Fibroblast of skin of left biceps (primary cell): ENCODE measurements around the gene PCCA.
"Not testable (repeated sequence)": the region's sequence is repeated elsewhere in the genome, so short reads cannot be mapped to it uniquely, and the experiment has no call there.

Experiments used
- DNase-seq, 2 experiments: peaks; one replicate each; pipeline ENCODE4 v3.0.0-alpha.2; 2013; ENCODE audit warnings: low read depth in 2 of 2

Gene PCCA

DNA sequence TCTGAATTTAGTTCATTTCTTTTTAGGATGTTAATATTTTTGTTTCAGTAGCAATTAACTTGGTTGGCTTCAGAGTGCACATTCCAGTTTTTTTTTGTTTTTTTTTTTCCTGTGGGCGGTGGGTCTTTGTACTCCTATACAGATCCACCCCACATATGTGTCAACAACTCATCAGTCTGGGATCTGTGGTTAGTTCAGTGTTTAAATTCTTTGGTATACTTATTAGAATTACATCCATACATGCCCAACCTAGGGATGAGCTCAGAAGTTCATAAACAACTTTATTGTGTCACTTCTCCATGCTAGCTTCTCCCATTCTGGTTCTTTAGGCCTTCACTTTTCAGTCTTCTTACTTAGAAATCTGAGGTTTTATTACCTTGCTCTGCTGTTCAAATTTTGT lies 50.9 kb downstream of the PCCA start:
- DNase-seq = peak; percentile 25 to 26

DNA sequence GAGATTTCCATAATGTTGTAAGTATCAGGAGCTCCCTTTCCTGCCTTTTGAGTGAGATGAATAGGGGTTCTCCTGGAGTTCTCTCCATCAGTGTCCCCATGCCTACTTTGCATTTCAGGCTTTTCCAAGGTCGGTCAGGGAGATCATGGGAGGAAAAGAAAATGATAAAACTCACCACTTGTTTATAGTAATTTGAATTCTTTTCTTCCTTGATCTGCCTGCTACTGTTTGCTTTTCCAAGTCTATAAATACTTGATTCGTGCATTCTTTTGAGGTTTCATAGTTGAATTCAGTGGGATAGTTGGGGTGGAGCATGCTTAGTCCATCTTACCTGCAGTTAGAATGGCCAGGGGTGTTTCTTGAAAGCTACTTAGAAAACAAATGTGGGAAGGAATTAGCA lies 51.5 kb downstream of the PCCA start:
- DNase-seq = no peak

DNA sequence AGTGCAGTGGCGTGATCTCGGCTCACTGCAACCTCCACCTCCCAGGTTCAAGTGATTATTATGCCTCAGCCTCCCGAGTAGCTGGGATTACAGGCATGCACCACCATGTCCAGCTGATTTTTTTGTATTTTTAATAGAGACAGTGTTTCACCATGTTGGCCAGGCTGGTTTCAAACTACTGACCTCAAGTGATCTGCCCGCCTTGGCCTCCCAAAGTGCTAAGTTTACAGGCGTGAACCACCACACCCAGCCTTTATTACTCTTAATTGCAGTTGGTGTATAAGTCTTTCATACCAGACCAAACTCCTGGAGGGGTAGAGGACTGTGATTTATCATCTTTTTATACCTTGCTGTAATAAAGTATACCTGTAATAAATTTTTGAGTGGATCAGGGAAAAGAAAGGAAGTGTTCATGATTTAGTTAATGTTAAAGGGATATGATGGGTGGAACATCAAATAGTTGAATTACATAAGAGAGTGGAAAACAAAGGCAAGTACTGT lies 52.6 kb downstream of the PCCA start:
- DNase-seq = not testable (repeated sequence)

DNA sequence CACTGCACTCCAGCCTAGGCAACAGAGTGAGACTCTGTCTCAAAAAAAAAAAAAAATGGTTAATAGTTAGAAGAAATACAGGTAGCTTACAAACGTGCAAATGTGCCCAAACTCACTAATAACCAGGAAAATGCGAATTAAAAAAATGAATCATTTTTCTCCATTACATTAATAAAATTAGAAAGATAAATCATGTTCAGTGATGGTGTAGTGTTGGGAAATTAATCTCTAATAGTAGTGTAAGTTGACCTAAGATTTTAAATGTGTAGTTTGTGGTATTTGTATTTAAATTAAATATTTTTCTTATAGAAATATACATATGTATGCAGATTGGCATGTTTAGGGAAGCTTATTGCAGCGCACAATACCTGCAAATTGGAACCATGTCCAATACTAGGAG lies 57.6 kb downstream of the PCCA start:
- no peak for DNase-seq

DNA sequence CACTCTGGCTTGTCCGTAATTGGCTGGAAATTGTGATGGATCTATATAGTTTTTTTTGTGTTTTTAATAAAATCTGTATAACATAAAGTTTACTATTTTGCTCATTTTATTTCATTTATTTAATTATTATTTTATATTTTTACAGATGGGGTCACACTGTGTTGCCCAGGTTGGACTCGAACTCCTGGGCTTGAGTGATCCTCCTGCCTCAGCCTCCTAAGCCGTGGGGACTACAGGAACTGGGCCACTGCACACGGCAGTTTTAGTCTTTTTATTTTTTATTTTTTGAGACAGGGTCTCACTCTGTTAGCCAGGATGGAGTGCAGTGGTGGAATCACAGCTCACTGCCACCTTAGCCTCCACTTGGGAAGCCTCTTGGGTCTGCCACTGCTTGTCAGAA lies 58.9 kb downstream of the PCCA start:
- DNase-seq = no peak

DNA sequence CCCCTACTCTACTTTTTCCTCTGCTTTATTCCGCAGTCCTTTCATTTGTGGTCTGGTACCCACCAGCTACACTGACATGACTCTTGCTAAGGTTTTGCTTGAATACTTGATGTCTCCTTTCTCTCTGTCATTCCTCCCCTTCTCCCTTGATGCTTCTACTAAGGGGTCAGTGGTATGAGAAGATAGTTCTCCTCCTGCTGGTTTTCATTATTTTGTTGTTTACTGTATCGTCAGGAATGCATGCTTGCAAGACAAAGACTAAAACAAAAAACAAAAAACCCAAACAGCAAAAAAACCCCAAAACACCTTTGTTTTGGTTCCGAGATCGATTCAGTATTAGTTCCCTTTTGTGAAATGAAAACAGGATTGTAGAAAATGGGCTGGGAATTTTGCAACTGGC lies 59.5 kb downstream of the PCCA start:
- no peak for DNase-seq

DNA sequence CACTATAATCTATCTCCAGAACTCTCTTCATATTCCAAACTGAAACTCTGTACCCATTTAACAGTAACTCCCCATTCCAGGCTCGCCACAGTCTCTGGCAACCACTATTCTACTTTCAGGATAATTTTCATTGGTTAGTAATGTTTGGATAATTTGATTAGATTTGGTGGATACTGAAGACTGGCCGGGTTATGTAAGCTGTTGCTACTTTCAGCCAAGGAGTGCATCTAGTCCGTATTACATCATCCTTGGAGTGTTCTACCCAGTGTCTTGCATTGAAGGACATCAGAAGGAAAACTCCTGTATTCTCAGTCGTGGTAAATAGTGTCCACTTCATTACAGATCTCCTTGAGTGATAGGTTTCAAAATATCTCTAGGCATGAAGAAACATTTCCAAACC lies 60.5 kb downstream of the PCCA start:
- DNase-seq = no peak

DNA sequence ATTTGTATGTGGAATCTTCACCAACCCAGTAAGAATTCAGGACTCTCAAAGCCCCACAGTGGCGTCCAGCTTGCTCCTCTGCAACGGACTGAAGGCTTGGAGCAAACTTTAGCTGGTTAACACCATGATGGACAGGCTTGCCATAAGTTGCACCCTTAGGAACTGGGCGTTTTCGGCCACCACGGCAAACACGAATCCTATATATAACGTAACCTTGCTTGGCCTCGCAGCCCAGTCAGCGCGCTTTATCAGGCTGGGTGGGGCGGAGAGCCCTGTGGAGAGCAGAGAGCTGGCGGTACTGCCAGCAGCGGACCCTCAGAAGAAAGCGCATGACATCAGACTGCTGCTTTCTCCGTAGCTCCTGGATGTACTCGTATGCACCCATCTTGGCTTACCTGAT lies 61.8 kb downstream of the PCCA start:
- not testable (repeated sequence) for DNase-seq

DNA sequence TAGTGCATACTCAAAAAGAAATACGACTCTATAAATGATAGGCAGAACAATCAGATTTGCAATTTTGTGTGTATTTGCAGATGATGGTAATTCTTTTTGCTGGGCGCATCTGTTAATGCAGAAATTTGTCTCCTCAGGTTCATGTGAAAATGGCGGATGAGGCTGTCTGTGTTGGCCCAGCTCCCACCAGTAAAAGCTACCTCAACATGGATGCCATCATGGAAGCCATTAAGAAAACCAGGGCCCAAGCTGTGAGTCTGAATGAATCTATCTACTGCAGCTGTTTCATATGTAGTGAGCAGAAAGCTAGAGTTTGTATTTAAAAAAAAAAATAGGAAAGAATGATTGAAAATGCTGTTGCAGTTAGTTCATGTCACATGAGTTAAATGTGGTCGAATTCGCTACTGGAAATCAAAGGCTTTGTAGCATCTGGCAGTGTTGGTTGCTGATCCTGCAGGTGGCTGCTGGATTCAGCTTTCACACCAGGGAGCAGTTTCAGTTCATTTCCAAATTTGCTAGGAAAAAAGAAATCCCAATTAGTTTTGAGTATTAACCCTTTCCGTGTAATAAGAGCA lies 66.0 kb downstream of the PCCA start:
- DNase-seq = no peak

DNA sequence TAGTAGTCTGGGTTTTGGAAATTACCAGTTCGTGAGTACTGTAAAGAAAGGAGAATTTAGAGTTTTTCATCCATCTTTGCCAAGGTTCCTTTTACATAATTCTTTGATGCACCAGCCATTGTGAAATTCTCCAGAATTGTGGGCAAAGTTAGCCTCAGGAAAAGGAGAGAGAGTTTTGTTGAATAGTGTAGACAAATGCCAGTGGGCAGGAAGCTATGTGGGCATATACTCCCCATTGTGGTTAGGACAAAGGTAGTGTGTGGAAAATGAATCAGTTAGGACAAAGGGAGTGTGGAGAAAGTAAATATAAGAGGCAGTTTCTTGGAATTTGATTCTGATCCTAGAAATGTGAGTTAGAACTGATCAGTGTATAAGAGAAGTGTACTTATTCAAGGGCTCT lies 67.9 kb downstream of the PCCA start:
- DNase-seq = no peak

DNA sequence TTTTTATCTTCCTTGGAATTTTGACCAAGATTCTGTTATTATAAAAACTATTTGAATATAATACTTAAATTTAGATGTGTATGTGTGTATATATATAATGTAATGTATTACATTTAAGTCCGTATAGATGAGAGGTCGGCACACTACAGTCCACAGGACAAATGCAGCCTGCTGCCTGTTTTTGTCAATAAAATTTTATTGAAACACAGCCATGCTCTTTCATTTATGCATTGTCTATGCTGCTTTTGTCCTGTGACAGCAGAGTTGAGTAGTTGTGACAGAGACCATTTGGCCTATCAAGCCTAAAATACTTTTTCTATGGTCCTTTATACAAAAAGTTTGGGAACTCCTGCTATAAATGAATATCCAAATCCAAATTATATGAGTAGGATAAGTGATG lies 69.7 kb downstream of the PCCA start:
- DNase-seq = no peak

DNA sequence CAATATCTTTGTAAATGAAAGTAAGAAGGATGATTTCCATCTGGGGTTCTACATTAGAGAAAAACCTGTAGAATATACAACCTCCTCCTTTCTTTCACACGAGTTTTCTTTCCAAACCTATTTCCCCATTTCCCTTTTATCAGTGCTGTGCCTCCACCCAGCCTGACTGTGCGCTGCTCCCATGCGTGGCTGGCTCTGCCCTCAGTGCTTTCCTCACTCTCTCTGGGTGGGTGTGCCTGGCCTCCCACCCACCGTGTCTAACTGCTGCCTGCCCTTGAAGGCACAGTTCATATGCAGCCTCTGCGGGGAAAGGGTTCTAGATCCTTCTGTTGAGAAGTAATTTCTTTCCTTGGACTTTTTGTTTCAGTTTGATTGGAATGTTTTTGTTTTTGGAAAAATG lies 70.7 kb downstream of the PCCA start:
- no peak for DNase-seq

DNA sequence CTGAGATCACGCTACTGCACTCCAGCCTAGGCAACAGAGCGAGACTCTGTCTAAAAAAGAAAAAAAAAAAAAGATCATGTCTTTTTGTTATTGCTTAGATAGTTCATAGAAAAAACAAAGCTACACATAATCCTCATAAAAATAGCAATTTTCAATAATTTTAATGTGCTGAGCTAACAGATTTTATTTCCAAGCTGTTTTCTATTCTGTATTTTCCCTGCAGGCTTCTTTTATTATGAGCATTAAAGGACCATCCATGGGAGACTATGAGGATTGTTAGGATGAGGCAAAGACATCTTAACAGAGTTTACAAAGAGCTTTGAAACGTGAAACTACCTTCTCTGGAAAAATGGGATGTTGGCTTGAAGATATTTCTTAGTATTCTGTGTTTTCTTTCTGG lies 71.6 kb downstream of the PCCA start:
- no peak for DNase-seq

DNA sequence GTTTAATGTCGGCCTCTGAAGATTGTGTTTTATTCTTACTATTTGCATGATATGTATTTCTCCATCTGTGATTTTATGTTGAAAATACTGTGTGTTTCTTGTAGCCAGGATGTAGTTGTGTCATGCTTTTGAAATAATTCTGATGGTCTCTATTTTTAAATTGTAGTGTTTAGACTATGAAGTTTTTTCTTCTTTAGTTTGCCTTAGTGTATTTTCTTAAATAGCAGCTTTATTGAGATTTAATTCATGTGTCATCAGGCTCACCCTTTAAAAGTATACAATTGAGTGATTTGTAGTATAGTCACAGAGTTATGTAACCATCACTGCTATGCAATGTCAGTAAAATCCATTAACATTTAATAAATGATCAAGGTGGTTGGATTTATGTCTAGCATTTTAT lies 74.5 kb downstream of the PCCA start:
- DNase-seq = no peak

DNA sequence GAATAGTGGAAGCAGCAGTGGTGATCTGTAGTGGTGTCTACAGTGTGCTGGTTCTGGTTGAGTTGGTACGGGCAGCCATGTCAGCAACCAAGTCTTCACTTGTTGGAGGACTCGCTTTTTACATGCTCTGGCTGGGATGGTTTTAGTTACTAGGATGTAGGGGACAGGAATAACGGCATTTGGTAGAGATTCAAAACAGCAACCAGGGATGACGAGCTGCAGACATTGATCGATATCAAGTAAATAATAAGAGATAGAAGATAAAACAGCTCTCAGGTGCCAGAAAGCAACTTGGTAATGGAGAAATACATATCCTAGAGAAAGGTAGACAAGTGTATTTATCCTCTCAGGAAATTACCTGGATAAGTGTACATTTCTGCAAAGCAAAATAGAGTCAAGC lies 84.3 kb downstream of the PCCA start:
- no peak for DNase-seq

DNA sequence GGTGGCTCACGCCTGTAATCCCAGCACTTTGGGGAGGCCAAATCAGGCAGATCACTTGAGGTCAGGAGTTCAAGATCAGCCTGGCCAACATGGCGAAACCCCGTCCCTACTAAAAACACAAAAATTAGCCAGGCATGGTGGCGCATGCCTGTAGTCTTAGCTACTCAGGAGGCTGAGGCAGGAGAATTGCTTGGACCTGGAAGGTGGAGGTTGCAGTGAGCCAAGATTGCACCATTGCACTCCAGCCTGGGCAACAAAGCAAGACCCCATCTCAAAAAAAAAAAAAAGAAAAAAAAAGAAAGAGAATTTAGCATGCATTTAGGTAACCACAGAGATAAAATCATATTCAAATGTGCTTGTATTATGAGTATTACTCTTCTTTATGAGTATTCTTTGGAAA lies 85.6 kb downstream of the PCCA start:
- not testable (repeated sequence) for DNase-seq

DNA sequence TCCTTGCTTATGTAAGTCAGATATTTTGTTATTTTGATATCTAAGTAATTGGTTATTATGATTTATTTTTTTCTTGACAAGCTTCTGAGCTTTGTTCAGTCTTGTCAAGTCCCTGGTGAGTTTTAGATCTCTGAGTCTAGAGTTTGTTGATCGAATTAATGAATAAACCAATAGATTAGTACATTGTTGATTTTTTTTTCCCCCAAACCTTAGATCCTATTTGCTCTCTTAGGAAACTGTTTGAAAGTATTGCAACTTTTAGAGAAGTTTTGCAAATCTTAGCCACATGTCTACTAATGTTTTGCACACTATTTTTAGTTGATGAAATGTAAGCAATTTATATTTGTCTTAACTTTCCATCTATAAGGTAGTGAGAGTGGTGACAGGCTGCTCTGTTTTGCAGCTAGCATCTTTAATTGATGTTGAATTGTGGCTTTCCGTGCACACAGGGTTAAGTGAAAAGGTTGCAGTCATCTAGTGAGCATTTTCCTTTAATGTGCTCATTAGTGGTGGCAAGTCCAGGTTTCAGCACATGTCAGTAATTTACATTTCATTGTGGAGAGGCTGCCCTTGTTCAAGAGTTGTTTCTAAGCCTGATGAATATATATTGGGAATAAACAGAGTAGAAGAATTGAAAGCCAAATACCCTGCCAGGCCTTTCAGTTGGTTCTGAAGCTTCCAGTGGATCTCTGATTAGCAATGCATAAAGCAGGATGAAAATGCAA lies 86.3 kb downstream of the PCCA start:
- peak; percentile 12 to 21 for DNase-seq

DNA sequence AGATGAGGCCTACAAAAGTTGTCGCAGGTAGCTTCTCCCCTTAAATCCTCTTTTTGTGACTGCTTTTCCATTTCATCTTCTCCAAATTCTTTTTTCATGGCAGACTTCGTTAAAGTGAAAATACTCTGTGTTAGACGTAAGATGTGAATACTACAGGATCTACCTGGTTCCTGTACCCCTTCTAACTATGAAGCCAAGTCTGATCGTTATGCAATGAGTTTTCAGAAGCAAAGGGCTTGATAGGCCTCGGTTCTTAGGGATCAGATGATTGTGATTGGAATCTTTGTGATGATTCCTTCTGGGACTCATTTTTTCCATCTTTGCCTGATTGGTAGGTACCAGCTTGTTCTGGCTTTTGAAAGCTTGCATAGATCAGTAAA lies 86.9 kb downstream of the PCCA start:
- DNase-seq = no peak

DNA sequence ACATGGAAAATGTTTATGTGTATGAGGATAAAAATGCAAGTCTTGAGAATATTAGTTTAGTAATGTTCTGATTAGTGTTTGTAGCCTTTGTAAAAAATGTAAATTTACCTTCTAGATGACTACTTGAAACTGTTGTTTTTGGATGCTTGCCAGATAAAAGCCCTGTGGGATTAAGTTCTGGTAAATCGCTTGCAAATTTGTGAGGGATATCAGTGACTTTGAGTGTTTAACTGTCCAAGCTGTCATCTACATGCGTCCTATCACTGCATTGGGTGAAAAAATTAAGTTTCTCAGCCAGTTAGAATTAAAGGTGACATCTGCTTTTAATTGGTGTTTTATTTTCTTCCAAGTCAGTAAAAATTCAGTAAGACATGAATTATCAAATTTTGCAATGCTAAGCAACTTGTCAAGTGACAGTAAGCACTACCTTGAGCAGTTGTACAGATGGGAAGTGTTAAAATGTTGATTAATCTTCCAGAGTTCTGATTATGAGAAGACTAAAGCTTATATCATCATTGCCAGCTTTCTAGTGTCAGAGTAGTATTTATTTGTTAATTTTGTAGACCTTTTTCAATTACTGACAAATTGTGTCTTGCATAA lies 88.0 kb downstream of the PCCA start:
- DNase-seq = peak; percentile 61 to 63

DNA sequence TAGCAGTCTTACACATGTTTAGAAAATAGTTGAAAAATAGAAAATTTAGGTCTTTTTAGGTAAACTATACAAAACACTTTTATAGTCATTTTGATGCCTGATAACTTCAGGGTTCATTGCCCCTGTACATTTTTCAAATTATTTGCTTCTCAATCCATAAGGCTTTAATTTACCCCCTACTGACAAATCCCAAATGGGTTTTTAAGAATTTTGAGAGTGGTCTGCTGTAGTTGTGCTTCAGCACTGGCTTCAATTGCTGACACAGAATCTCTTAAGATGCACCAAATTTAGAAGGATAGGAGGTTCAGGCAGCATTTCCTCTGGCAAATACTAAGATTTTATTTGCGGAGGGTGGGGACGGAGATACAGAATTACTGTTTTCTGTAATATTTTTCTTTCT lies 89.4 kb downstream of the PCCA start:
- peak in 1 of 2 experiments; percentile 12 for DNase-seq

DNA sequence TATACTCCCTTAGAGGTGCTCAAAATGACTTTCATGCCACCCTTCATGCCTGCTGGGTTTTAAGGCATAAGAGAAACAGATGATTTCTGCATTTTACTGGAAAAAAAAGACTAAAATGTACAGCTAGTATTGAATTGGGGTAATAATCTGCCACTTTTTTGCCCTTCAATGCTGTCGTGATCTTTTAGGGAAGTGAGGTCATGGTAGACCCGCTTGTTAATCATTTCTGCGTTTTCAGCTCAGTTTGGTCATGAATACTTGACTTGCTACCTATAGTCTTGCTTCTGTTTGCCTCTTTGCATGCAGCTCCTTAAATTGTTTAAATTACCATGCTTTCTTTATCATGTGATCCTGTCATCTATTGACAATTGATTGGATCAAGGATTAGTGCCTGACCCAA lies 90.4 kb downstream of the PCCA start:
- DNase-seq = no peak

DNA sequence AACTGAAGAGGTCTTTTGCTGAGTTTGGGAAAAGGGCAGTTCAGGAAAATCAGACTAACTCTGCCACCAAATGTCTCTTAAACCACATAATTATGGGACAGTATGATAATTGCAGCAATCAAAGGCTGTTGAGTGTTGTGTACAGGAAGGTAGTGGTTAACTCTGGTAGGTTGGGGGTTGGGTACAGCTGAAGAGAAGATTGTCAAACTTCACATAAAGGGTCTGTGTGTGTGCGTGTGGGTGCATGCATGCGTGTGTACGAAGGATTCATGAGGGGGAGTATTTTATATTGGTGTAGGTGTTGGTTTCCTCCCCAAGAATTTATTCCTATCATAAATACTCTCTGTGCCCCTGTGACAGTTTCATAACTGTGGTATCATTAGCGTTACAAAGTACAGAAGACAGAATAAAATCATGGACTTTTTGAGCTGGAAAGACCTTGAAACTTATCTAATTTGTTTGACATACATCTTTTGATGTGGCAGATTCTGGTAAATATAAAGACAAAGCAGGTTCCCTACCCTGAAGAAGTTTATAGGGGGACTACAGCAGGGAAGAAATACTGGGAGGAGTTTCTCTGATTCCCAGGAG lies 94.1 kb downstream of the PCCA start:
- DNase-seq = no peak

DNA sequence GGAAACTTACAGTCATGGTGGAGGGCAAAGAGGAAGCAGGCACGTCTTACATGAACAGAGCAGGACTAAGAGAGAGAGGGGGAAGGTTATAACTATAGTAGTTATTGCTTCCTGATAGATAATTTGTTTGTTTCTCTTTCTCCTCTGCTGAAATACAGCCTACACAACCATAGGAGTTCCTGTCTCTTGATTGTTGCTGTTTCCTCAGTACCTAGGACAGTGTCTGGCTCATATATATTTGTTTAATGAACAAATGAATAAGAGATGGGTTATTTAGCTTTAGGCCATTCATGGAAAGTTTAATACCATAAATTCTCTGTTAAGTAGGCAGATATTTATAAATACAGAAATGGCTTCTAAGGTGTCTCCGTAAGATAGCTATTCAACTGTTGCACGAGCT lies 95.2 kb downstream of the PCCA start:
- DNase-seq = no peak
